CD14-positive monocyte (primary cell): Measurements from ENCODE around the gene PCDHB16. TPM values are rescaled to one million over a fixed set of nuclear protein-coding genes. Genes with fewer than 3 reads are reported as not detected.
"Not testable (repeated sequence)": the region's sequence is repeated elsewhere in the genome, so short reads cannot be mapped to it uniquely, and the experiment has no call there.

Experiments used
- DNase-seq, 3 donors: peaks; one replicate each; pipeline ENCODE4 v3.0.0-alpha.2; 2011 to 2022
- H2AFZ ChIP-seq: 2 replicates; pipeline ENCODE4 v1.6.0; 2012; ENCODE audit warnings: mild to moderate bottlenecking, low read depth, low read length, inconsistent platforms; ENCODE audit not compliant: insufficient read depth, poor library complexity, severe bottlenecking
- H3K27ac ChIP-seq, 2 donors: 1 replicate in 1 of 2; 2 replicates in 1 of 2; pipeline ENCODE4 v1.5.1; 2012 to 2013; ENCODE audit warnings: low read length in 2 of 2, control low read depth in 1 of 2, inconsistent platforms in 1 of 2, low read depth in 1 of 2, mild to moderate bottlenecking in 1 of 2
- H3K27me3 ChIP-seq, 2 donors: one replicate each; pipeline versions ENCODE4 v1.6.0 to v1.6.1; 2011 to 2013; ENCODE audit warnings: low read length in 2 of 2; ENCODE audit not compliant: control insufficient read depth in 2 of 2, insufficient read depth in 2 of 2
- H3K36me3 ChIP-seq, 2 donors: replicated peaks in 1 of 2; 1 replicate in 1 of 2; 2 replicates in 1 of 2; pipeline versions ENCODE4 v1.5.1 to v1.6.1; 2012 to 2013; ENCODE audit warnings: low read length in 2 of 2, control low read depth in 1 of 2, inconsistent platforms in 1 of 2, mild to moderate bottlenecking in 1 of 2; ENCODE audit not compliant: insufficient read depth in 2 of 2, control insufficient read depth in 1 of 2
- H3K4me1 ChIP-seq, 2 donors: 1 replicate in 1 of 2; 2 replicates in 1 of 2; pipeline versions ENCODE4 v1.5.1 to v1.6.1; 2012 to 2013; ENCODE audit warnings: low read length in 2 of 2, control low read depth in 1 of 2, inconsistent platforms in 1 of 2, mild to moderate bottlenecking in 1 of 2, moderate library complexity in 1 of 2; ENCODE audit not compliant: insufficient read depth in 2 of 2, control insufficient read depth in 1 of 2
- H3K4me2 ChIP-seq: replicated peaks from 2 replicates; pipeline ENCODE3; 2012; ENCODE audit warnings: low read length, moderate library complexity, mild to moderate bottlenecking; ENCODE audit not compliant: poor library complexity, severe bottlenecking; ENCODE audit errors: extremely low read depth
- H3K4me3 ChIP-seq, 3 experiments: fragments of 200-600 bp in 1 of 3; sonication (generic) in 1 of 3; replicated peaks in 1 of 3; 1 replicate in 2 of 3; 2 replicates in 1 of 3; pipeline ENCODE4 v1.5.1; 2011 to 2013; ENCODE audit warnings: low read length in 3 of 3, mild to moderate bottlenecking in 3 of 3, control low read depth in 2 of 3, low read depth in 2 of 3, inconsistent platforms in 1 of 3, moderate library complexity in 1 of 3
- H3K79me2 ChIP-seq: 2 replicates; pipeline ENCODE4 v1.6.0; 2012; ENCODE audit warnings: mild to moderate bottlenecking, control low read depth, inconsistent platforms, low read length, moderate library complexity; ENCODE audit not compliant: insufficient read depth
- H3K9ac ChIP-seq: 2 replicates; pipeline ENCODE4 v1.6.0; 2017; ENCODE audit warnings: low read length, mild to moderate bottlenecking; ENCODE audit not compliant: insufficient read depth, poor library complexity, severe bottlenecking
- H3K9me3 ChIP-seq, 2 donors: replicated peaks in 1 of 2; 1 replicate in 1 of 2; 2 replicates in 1 of 2; pipeline versions ENCODE4 v1.5.1 to v1.6.1; 2012 to 2013; ENCODE audit warnings: low read length in 2 of 2, control low read depth in 1 of 2; ENCODE audit not compliant: control insufficient read depth in 1 of 2, insufficient read depth in 1 of 2
- H4K20me1 ChIP-seq: 2 replicates; pipeline ENCODE4 v1.6.0; 2012; ENCODE audit warnings: mild to moderate bottlenecking, low read length, control low read depth, moderate library complexity; ENCODE audit not compliant: insufficient read depth
- H3K27ac Mint-ChIP-seq, 7 donors: one replicate each; pipeline ENCODE4 v1.8.0; 2020; ENCODE audit warnings: mild to moderate bottlenecking in 7 of 7, mixed read lengths in 7 of 7, moderate library complexity in 6 of 7, inconsistent platforms in 2 of 7
- H3K27me3 Mint-ChIP-seq, 3 donors: one replicate each; pipeline ENCODE4 v1.8.0; 2021 to 2022; ENCODE audit warnings: low read depth in 3 of 3, mild to moderate bottlenecking in 3 of 3, mixed read lengths in 3 of 3, moderate library complexity in 3 of 3, inconsistent platforms in 1 of 3
- H3K36me3 Mint-ChIP-seq, 2 donors: one replicate each; pipeline ENCODE4 v1.8.0; 2020; ENCODE audit warnings: mixed read lengths in 2 of 2, inconsistent platforms in 1 of 2, mild to moderate bottlenecking in 1 of 2
- H3K4me1 Mint-ChIP-seq: one replicate; pipeline ENCODE4 v1.8.0; 2020; ENCODE audit warnings: mild to moderate bottlenecking, mixed read lengths
- H3K4me3 Mint-ChIP-seq, 2 donors: one replicate each; pipeline ENCODE4 v1.8.0; 2020; ENCODE audit warnings: mild to moderate bottlenecking in 2 of 2, mixed read lengths in 2 of 2, moderate library complexity in 1 of 2
- H3K9me3 Mint-ChIP-seq, 7 donors: one replicate each; pipeline ENCODE4 v1.8.0; 2020 to 2022; ENCODE audit warnings: mixed read lengths in 7 of 7, mild to moderate bottlenecking in 6 of 7, moderate library complexity in 6 of 7, inconsistent platforms in 2 of 7
- WGBS: methylation state at CpG from one replicate; pipeline ENCODE4 v1.1.5; 2013; ENCODE audit warnings: missing lambda C conversion rate; ENCODE audit not compliant: insufficient coverage; 5-methylcytosine and 5-hydroxymethylcytosine counted together
- intact Hi-C, 2 donors: fragments of 100-400 bp; cut with micrococcal nuclease; formaldehyde crosslinking; loops; one replicate each; pipeline versions ENCODE4 v1.15.0 to v1.15.1; 2023
- polyA plus RNA-seq, 3 donors: library from polyadenylated mRNA; depleted of rRNA in 1 of 3; unstranded in 2 of 3; stranded (reverse) in 1 of 3; fragments of 300-500 nt in 2 of 3; fragments of >200 nt in 1 of 3; fragmentation: Illumina TruSeq in 2 of 3; gene quantifications; 1 replicate in 2 of 3; 2 replicates in 1 of 3; pipeline ENCODE4 v1.2.3, GENCODE V29; 2012 to 2021
- TF ChIP-seq, protein P1 (sequence below): fragments of 200-600 bp; IDR thresholded peaks from one replicate; pipeline ENCODE4 v1.8.0; 2022; ENCODE audit warnings: antibody characterized with exemption, mild to moderate bottlenecking

The PCDHB16 gene
- polyA plus RNA-seq, 3 donors = not detected

GRCh38 chr5:141135718-141136266, 46.4 kb upstream of the PCDHB16 start:
- Histone ChIP-seq H4K20me1 (no peaks in the 10 kb centered on the region), H3K4me3 (no peak overlapping the region), H3K27ac (no peak overlapping the region), H3K4me1 (no peaks in the 10 kb centered on the region), H3K9me3 (peaks cover 26 to 28% of the 10 kb centered on the region in 2 donors), H3K4me2 (no peak overlapping the region), H2AFZ (no peak overlapping the region), H3K27me3 (peaks cover 0 to 6% of the 10 kb centered on the region in 2 donors), H3K9ac (no peak overlapping the region), H3K79me2 (no peaks in the 10 kb centered on the region), H3K36me3 (no peaks in the 10 kb centered on the region)
- TF ChIP-seq, protein P1, sequence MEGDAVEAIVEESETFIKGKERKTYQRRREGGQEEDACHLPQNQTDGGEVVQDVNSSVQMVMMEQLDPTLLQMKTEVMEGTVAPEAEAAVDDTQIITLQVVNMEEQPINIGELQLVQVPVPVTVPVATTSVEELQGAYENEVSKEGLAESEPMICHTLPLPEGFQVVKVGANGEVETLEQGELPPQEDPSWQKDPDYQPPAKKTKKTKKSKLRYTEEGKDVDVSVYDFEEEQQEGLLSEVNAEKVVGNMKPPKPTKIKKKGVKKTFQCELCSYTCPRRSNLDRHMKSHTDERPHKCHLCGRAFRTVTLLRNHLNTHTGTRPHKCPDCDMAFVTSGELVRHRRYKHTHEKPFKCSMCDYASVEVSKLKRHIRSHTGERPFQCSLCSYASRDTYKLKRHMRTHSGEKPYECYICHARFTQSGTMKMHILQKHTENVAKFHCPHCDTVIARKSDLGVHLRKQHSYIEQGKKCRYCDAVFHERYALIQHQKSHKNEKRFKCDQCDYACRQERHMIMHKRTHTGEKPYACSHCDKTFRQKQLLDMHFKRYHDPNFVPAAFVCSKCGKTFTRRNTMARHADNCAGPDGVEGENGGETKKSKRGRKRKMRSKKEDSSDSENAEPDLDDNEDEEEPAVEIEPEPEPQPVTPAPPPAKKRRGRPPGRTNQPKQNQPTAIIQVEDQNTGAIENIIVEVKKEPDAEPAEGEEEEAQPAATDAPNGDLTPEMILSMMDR = no peak
- intact Hi-C loops = no loop called here
- no peaks in the 10 kb centered on the region for H3K4me1 Mint-ChIP-seq
- no peak for DNase-seq
- peaks cover 27 to 44% (median 36%) of the 10 kb centered on the region in 7 donors for H3K9me3 Mint-ChIP-seq
- no peak overlapping the region for H3K4me3 Mint-ChIP-seq
- 43% methylated on average over 10 of the region's 19 CpGs for WGBS
- peaks cover 1 to 19% (median 3%) of the 10 kb centered on the region in 3 donors for H3K27me3 Mint-ChIP-seq
- H3K27ac Mint-ChIP-seq = no peak overlapping the region
- H3K36me3 Mint-ChIP-seq = no peaks in the 10 kb centered on the region

DNA sequence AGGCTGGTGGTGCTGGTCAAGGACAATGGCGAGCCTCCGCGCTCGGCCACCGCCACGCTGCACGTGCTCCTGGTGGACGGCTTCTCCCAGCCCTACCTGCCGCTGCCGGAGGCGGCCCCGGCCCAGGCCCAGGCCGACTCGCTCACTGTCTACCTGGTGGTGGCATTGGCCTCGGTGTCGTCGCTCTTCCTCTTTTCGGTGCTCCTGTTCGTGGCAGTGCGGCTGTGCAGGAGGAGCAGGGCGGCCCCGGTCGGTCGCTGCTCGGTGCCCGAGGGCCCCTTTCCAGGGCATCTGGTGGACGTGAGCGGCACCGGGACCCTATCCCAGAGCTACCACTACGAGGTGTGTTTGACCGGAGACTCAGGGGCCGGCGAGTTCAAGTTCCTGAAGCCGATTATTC, 44.8 kb upstream of the PCDHB16 start:
- DNase-seq, H3K27ac ChIP-seq, H3K4me3 ChIP-seq, H2AFZ ChIP-seq, H4K20me1 ChIP-seq, H3K4me1 ChIP-seq, H3K36me3 Mint-ChIP-seq, H3K4me2 ChIP-seq, H3K27me3 ChIP-seq, intact Hi-C loops, H3K36me3 ChIP-seq, H3K79me2 ChIP-seq, H3K4me3 Mint-ChIP-seq, H3K4me1 Mint-ChIP-seq, H3K9ac ChIP-seq: not testable (repeated sequence)
- 47% methylated on average over 27 of the region's 34 CpGs for WGBS
- Mint-ChIP-seq H3K9me3 (peaks cover 23 to 45% (median 36%) of the 10 kb centered on the region in 7 donors), H3K27me3 (peaks cover 1 to 19% (median 3%) of the 10 kb centered on the region in 3 donors), H3K27ac (peak overlapping the region in 1 of 7 donors; percentile 41)
- H3K9me3 ChIP-seq = peaks cover 28% of the 10 kb centered on the region in 2 donors
